HepG2 (cell line): ENCODE data around the gene DOK4. TPM values are rescaled to one million over a fixed set of nuclear protein-coding genes. Genes with fewer than 3 reads are reported as not detected.

Source experiments
- BCL6 ChIP-seq: IDR thresholded peaks from 2 replicates; pipeline ENCODE4 v1.6.1; 2016; ENCODE audit warnings: missing genetic modification reagents, missing compliant biosample characterization
- CC2D1A ChIP-seq: sonication (generic); formaldehyde crosslinking; IDR thresholded peaks from 2 replicates; pipeline ENCODE4 v1.8.1; 2023; ENCODE audit warnings: mild to moderate bottlenecking, missing genetic modification reagents
- CERS6 ChIP-seq: sonication (generic); formaldehyde crosslinking; IDR thresholded peaks from 2 replicates; pipeline ENCODE4 v1.5.0; 2020; ENCODE audit warnings: missing genetic modification reagents
- CHCHD3 ChIP-seq: sonication (generic); formaldehyde crosslinking; IDR thresholded peaks from 2 replicates; pipeline ENCODE4 v1.8.0; 2022; ENCODE audit warnings: mild to moderate bottlenecking, missing genetic modification reagents, moderate library complexity
- DRAP1 ChIP-seq: IDR thresholded peaks from 2 replicates; pipeline ENCODE4 v1.6.1; 2016; ENCODE audit warnings: missing genetic modification reagents, missing compliant biosample characterization
- HIC2 ChIP-seq: sonication (generic); formaldehyde crosslinking; IDR thresholded peaks from 2 replicates; pipeline ENCODE4 v1.9.0; 2022; ENCODE audit warnings: low read depth, missing genetic modification reagents
- IRF9 ChIP-seq: sonication (generic); formaldehyde crosslinking; IDR thresholded peaks from 2 replicates; pipeline ENCODE4 v1.8.0; 2022; ENCODE audit warnings: missing genetic modification reagents, mild to moderate bottlenecking, borderline replicate concordance
- PCBP2 ChIP-seq: fragments of 200-400 bp; formaldehyde crosslinking; optimal IDR thresholded peaks from 2 replicates; pipeline ENCODE3; 2018; ENCODE audit warnings: low read length, low read depth; ENCODE audit not compliant: poor library complexity, severe bottlenecking
- POLR2A ChIP-seq, 2 experiments: IDR thresholded peaks; 2 replicates each; pipeline ENCODE4 v1.6.1; 2011; ENCODE audit warnings: low read depth in 2 of 2, low read length in 2 of 2, mild to moderate bottlenecking in 1 of 2, moderate library complexity in 1 of 2; ENCODE audit not compliant: insufficient read depth in 1 of 2
- PRDM10 ChIP-seq: sonication (generic); formaldehyde crosslinking; IDR thresholded peaks from 2 replicates; pipeline ENCODE4 v1.4.0; 2020; ENCODE audit warnings: low read depth, missing genetic modification reagents
- TRIM22 ChIP-seq: fragments of 450-650 bp; IDR thresholded peaks from 2 replicates; pipeline ENCODE4 v1.6.1; 2017
- TRIM24 ChIP-seq: sonication (generic); formaldehyde crosslinking; IDR thresholded peaks from 2 replicates; pipeline ENCODE4 v1.8.0; 2022; ENCODE audit warnings: mild to moderate bottlenecking, missing genetic modification reagents
- ZFP90 ChIP-seq: sonication (generic); formaldehyde crosslinking; IDR thresholded peaks from 2 replicates; pipeline ENCODE4 v1.8.0; 2022; ENCODE audit warnings: missing genetic modification reagents, mild to moderate bottlenecking, inconsistent platforms, borderline replicate concordance
- ZNF44 ChIP-seq: sonication (generic); formaldehyde crosslinking; IDR thresholded peaks from 2 replicates; pipeline ENCODE4 v1.5.1; 2020; ENCODE audit warnings: mild to moderate bottlenecking, missing genetic modification reagents
- ZNF446 ChIP-seq: sonication (generic); formaldehyde crosslinking; IDR thresholded peaks from 2 replicates; pipeline ENCODE4 v1.5.0; 2020; ENCODE audit warnings: mild to moderate bottlenecking, missing genetic modification reagents
- ZNF543 ChIP-seq: sonication (generic); formaldehyde crosslinking; IDR thresholded peaks from 2 replicates; pipeline ENCODE4 v1.4.0; 2020; ENCODE audit warnings: mild to moderate bottlenecking, missing genetic modification reagents
- ZNF564 ChIP-seq: sonication (generic); formaldehyde crosslinking; IDR thresholded peaks from 2 replicates; pipeline ENCODE4 v1.8.1; 2023; ENCODE audit warnings: mild to moderate bottlenecking, missing genetic modification reagents
- ZNF773 ChIP-seq: sonication (generic); formaldehyde crosslinking; IDR thresholded peaks from 2 replicates; pipeline ENCODE4 v1.4.0; 2020; ENCODE audit warnings: missing genetic modification reagents, borderline replicate concordance
- ZNF784 ChIP-seq: sonication (generic); formaldehyde crosslinking; IDR thresholded peaks from 2 replicates; pipeline ENCODE4 v1.5.1; 2020; ENCODE audit warnings: missing genetic modification reagents, mild to moderate bottlenecking, borderline replicate concordance
- polyA plus RNA-seq, 8 experiments: library from polyadenylated mRNA; depleted of rRNA in 3 of 8; stranded (reverse) in 7 of 8; unstranded in 1 of 8; fragments of >200 nt; fragmentation: Illumina TruSeq in 4 of 8; extraction: Trizol in 4 of 8; gene quantifications; 2 replicates each; pipeline versions ENCODE4 v1.2.1 to v1.2.3, GENCODE V29; 2011 to 2016; ENCODE audit warnings: low read depth in 4 of 8, missing spikeins in 1 of 8, mixed read lengths in 1 of 8; ENCODE audit not compliant: insufficient read depth in 1 of 8
- total RNA-seq, 5 experiments: library from RNA; depleted of rRNA; stranded (reverse); fragments of >200 nt; fragmentation: Illumina TruSeq; extraction: Trizol; gene quantifications; 2 replicates each; pipeline ENCODE4 v1.2.3, GENCODE V29; 2016; ENCODE audit warnings: low read depth in 1 of 5

Gene DOK4
- total and polyA plus RNA-seq, 2 of the 13 experiments (the other 11 are each of a cell fraction or from before 2014, with no cell fraction given), result 52.7 to 70.0 TPM

GRCh38 chr16:57462209-57462977, 23.9 kb downstream of the DOK4 start, which contains the start of gene POLR2C (continued):
- TF ChIP-seq TRIM24 (CRISPR knock-in tag) (no peak), ZNF44 (CRISPR knock-in tag) (peak; percentile 10; the same call in 1 of the 2 replicates), TRIM22 (no peak), BCL6 (CRISPR knock-in tag) (peak; percentile 76), ZNF773 (no peak), IRF9 (CRISPR knock-in tag) (peak; percentile 96), ZFP90 (CRISPR knock-in tag) (peak; percentile 96), ZNF784 (CRISPR knock-in tag) (peak; percentile 97; the same call in 1 of the 2 replicates), CHCHD3 (CRISPR knock-in tag) (no peak), PCBP2 (no peak), PRDM10 (peak; percentile 60; the same call in 1 of the 2 replicates), ZNF446 (CRISPR knock-in tag) (no peak), HIC2 (CRISPR knock-in tag) (no peak), ZNF543 (no peak), ZNF564 (CRISPR knock-in tag) (no peak; the same call in 1 of the 2 replicates), POLR2A (IDR thresholded peaks at IDR 0.05; ENCODE audit: insufficient read depth in 1 of 2, low read depth in 2 of 2, low read length in 2 of 2) (peak; percentile 99), CERS6 (CRISPR knock-in tag) (no peak), DRAP1 (CRISPR knock-in tag) (peak; percentile 87), CC2D1A (no peak)
